Hepatocyte (in vitro differentiated cells): ENCODE data around the gene HK3. TPM values are rescaled to one million over a fixed set of nuclear protein-coding genes. Genes with fewer than 3 reads are reported as not detected.

Source experiments
- DNase-seq: peaks from one replicate; pipeline ENCODE4 v3.0.0-alpha.2; 2016; ENCODE audit warnings: low spot score
- H2AFZ ChIP-seq: fragments of 200-600 bp; sonication (generic); 2 replicates; pipeline ENCODE4 v1.6.0; 2016; ENCODE audit warnings: antibody characterized with exemption, mild to moderate bottlenecking
- H3K27ac ChIP-seq: fragments of 200-600 bp; sonication (generic); 2 replicates; pipeline ENCODE4 v1.5.1; 2016; ENCODE audit warnings: mild to moderate bottlenecking
- H3K27me3 ChIP-seq: fragments of 200-600 bp; sonication (generic); 2 replicates; pipeline ENCODE4 v1.6.1; 2016
- H3K36me3 ChIP-seq: fragments of 200-600 bp; sonication (generic); replicated peaks from 2 replicates; pipeline ENCODE4 v1.5.1; 2016; ENCODE audit warnings: low read depth; ENCODE audit not compliant: insufficient read depth
- H3K4me1 ChIP-seq: fragments of 200-600 bp; sonication (generic); 2 replicates; pipeline ENCODE4 v1.5.1; 2016; ENCODE audit warnings: mild to moderate bottlenecking, moderate library complexity; ENCODE audit not compliant: insufficient read depth
- H3K4me2 ChIP-seq: fragments of 200-600 bp; sonication (generic); 2 replicates; pipeline ENCODE4 v1.6.0; 2016
- H3K4me3 ChIP-seq: fragments of 200-600 bp; sonication (generic); 2 replicates; pipeline ENCODE4 v1.5.1; 2016; ENCODE audit warnings: mild to moderate bottlenecking
- H3K79me2 ChIP-seq: fragments of 200-600 bp; sonication (generic); 2 replicates; pipeline ENCODE4 v1.6.0; 2017; ENCODE audit warnings: mild to moderate bottlenecking
- H3K9me2 ChIP-seq: fragments of 200-600 bp; sonication (generic); replicated peaks from 2 replicates; pipeline ENCODE4 v1.6.0; 2017; ENCODE audit warnings: mild to moderate bottlenecking; ENCODE audit not compliant: insufficient read depth
- H3K9me3 ChIP-seq: fragments of 200-600 bp; sonication (generic); 2 replicates; pipeline ENCODE4 v1.5.1; 2016; ENCODE audit warnings: low read depth, mild to moderate bottlenecking
- H4K20me1 ChIP-seq: fragments of 200-600 bp; sonication (generic); 2 replicates; pipeline ENCODE4 v1.6.0; 2016; ENCODE audit warnings: mild to moderate bottlenecking; ENCODE audit not compliant: insufficient read depth, poor library complexity, severe bottlenecking
- CTCF ChIP-seq: fragments of 200-600 bp; sonication (generic); IDR thresholded peaks from 2 replicates; pipeline ENCODE4 v1.5.1; 2016; ENCODE audit warnings: antibody characterized with exemption, mild to moderate bottlenecking; ENCODE audit not compliant: poor library complexity
- EZH2 ChIP-seq: fragments of 200-600 bp; sonication (generic); IDR thresholded peaks from 2 replicates; pipeline ENCODE4 v1.6.1; 2016; ENCODE audit warnings: antibody characterized with exemption, mild to moderate bottlenecking, borderline replicate concordance
- EZH2phosphoT487 ChIP-seq: fragments of 200-600 bp; sonication (generic); IDR thresholded peaks from one replicate; pipeline ENCODE4 v1.6.1; 2018; ENCODE audit warnings: antibody characterized with exemption, mild to moderate bottlenecking, low read depth, moderate library complexity; ENCODE audit not compliant: unreplicated experiment, severe bottlenecking
- WGBS: methylation state at CpG from one replicate; pipeline ENCODE4 v1.1.6; 2016; ENCODE audit warnings: low lambda C conversion rate; ENCODE audit errors: missing lambda C conversion rate; 5-methylcytosine and 5-hydroxymethylcytosine counted together
- polyA plus RNA-seq: library from polyadenylated mRNA; unstranded; fragments of >200 nt; fragmentation: Nextera tagmentation; extraction: Ambion mirVana; gene quantifications from 2 replicates; pipeline ENCODE4 v1.2.1, GENCODE V29; 2016
- total RNA-seq: library from RNA; depleted of rRNA; stranded (reverse); fragments of >200 nt; gene quantifications from 2 replicates; pipeline ENCODE4 v1.2.3, GENCODE V29; 2014

Gene HK3
- total and polyA plus RNA-seq, 2 experiments from 2014 or later: 0.73 TPM; not detected in 1

- no peak for DNase-seq
- no peaks in the 10 kb centered on the region for H3K4me1 ChIP-seq
- WGBS: 84% methylated on average over 9 of the region's 9 CpGs
Observed at GRCh38 chr5:176891331-176891958, 7.7 kb downstream of the HK3 start.

GRCh38 chr5:176890455-176891330 lies 8.5 kb downstream of the HK3 start:
- H3K9me3 ChIP-seq: no peaks in the 10 kb centered on the region
- H3K27ac ChIP-seq: no peak overlapping the region
- H2AFZ ChIP-seq: no peak overlapping the region
- H3K27me3 ChIP-seq: peaks cover 5% of the 10 kb centered on the region
- TF ChIP-seq EZH2phosphoT487 (no peak), EZH2 (no peak), CTCF (no peak)
- no peaks in the 10 kb centered on the region for H4K20me1 ChIP-seq
- H3K4me3 ChIP-seq: no peak overlapping the region
- WGBS: 86% methylated on average over 9 of the region's 9 CpGs
- no peak for DNase-seq
- no peak overlapping the region for H3K4me2 ChIP-seq
- H3K9me2 ChIP-seq: no peaks in the 10 kb centered on the region
- H3K4me1 ChIP-seq: no peaks in the 10 kb centered on the region
- no peaks in the 10 kb centered on the region for H3K79me2 ChIP-seq
- no peaks in the 10 kb centered on the region for H3K36me3 ChIP-seq

More at GRCh38 chr5:176891331-176891958, 7.7 kb downstream of the HK3 start:
- no peaks in the 10 kb centered on the region for H3K9me3 ChIP-seq
- H3K79me2 ChIP-seq: no peaks in the 10 kb centered on the region
- no peak overlapping the region for H3K4me2 ChIP-seq
- H3K4me3 ChIP-seq: no peak overlapping the region
- peaks cover 5% of the 10 kb centered on the region for H3K27me3 ChIP-seq
- H4K20me1 ChIP-seq: no peaks in the 10 kb centered on the region
- TF ChIP-seq EZH2phosphoT487: no peak
- TF ChIP-seq EZH2: no peak
- no peak for TF ChIP-seq CTCF
- no peak overlapping the region for H3K27ac ChIP-seq
- no peak overlapping the region for H2AFZ ChIP-seq
- H3K36me3 ChIP-seq: no peaks in the 10 kb centered on the region
- no peaks in the 10 kb centered on the region for H3K9me2 ChIP-seq

GRCh38 chr5:176889321-176890280 lies 9.5 kb downstream of the HK3 start:
- TF ChIP-seq CTCF (no peak), EZH2phosphoT487 (no peak), EZH2 (no peak)
- no peaks in the 10 kb centered on the region for H3K36me3 ChIP-seq
- H3K4me2 ChIP-seq: no peak overlapping the region
- no peak overlapping the region for H2AFZ ChIP-seq
- DNase-seq: no peak
- H3K27me3 ChIP-seq: peaks cover 5% of the 10 kb centered on the region
- H3K9me2 ChIP-seq: no peaks in the 10 kb centered on the region
- H3K4me3 ChIP-seq: no peak overlapping the region
- WGBS: 94% methylated on average over 22 of the region's 24 CpGs
- H3K79me2 ChIP-seq: no peaks in the 10 kb centered on the region
- H3K27ac ChIP-seq: no peak overlapping the region
- no peaks in the 10 kb centered on the region for H4K20me1 ChIP-seq
- no peaks in the 10 kb centered on the region for H3K4me1 ChIP-seq
- H3K9me3 ChIP-seq: no peaks in the 10 kb centered on the region
